ENCODE measurements around the gene POTED.
"Not testable (repeated sequence)": the region's sequence is repeated elsewhere in the genome, so short reads cannot be mapped to it uniquely, and the experiment has no call there.

The POTED gene

GRCh38 chr21:13609477-13609876 is at the start of gene POTED:
POTED (plus strand) TSS chr21:13609777; CDS start chr21:13610229, 452 bp downstream.
- not testable (repeated sequence) for ATAC-seq, DNase-seq

GRCh38 chr21:13650101-13650500 is 40.5 kb downstream of the POTED start:
- not testable (repeated sequence) for ATAC-seq, DNase-seq

- not testable (repeated sequence) for ATAC-seq, DNase-seq
These were observed 42.2 kb downstream of the POTED start for GRCh38 chr21:13651746-13652145.

All from stimulated activated naive CD8-positive, alpha-beta T cell treated with anti-CD3 and anti-CD28 coated beads, Interleukin-15, Interleukin-2, amounts not matched to agents 100 U/mL and 50 U/mL, for 24 hours (primary cell).